ENCODE results near the gene CETN2.

- no peak for TF ChIP-seq CTCF (IDR thresholded peaks at IDR 0.05; ENCODE audit: low read length)
- TF ChIP-seq EZH2 (optimal IDR thresholded peaks at IDR 0.05; ENCODE audit: low read depth, low read length): no peak
- no peak for TF ChIP-seq EZH2phosphoT487 (IDR thresholded peaks at IDR 0.05; ENCODE audit: low read length)
These were observed 834 bp upstream of the CETN2 start for GRCh38 chrX:152831391-152831790.
